GM12864 (cell line): ENCODE data around the gene LRBA.

Source experiments
- DNase-seq: peaks from one replicate; pipeline ENCODE4 v3.0.0-alpha.2; 2011; ENCODE audit warnings: low read depth
- H3K4me3 ChIP-seq: 2 replicates; pipeline ENCODE4 v1.5.1; 2011; ENCODE audit warnings: mild to moderate bottlenecking, low read depth, low read length, control low read depth
- CTCF ChIP-seq: IDR thresholded peaks from 2 replicates; pipeline ENCODE4 v1.5.1; 2011; ENCODE audit warnings: low read depth, mild to moderate bottlenecking, moderate library complexity, low read length, control low read depth, inconsistent platforms; ENCODE audit errors: missing control alignments

The LRBA gene

GRCh38 chr4:150782921-150783320, 232.2 kb downstream of the LRBA start:
- TF ChIP-seq CTCF, result no peak
- no peak overlapping the region for H3K4me3 ChIP-seq
- no peak for DNase-seq

- no peak for TF ChIP-seq CTCF
- no peak overlapping the region for H3K4me3 ChIP-seq
- DNase-seq, result no peak
These were observed 232.8 kb downstream of the LRBA start for GRCh38 chr4:150782311-150782710.

GRCh38 chr4:150781191-150781590, 233.9 kb downstream of the LRBA start:
- no peak for TF ChIP-seq CTCF
- DNase-seq, result no peak
- no peak overlapping the region for H3K4me3 ChIP-seq

GRCh38 chr4:150779707-150780106, 235.4 kb downstream of the LRBA start:
- TF ChIP-seq CTCF, result no peak
- H3K4me3 ChIP-seq, result no peak overlapping the region
- no peak for DNase-seq

- H3K4me3 ChIP-seq, result no peak overlapping the region
- DNase-seq, result no peak
- TF ChIP-seq CTCF, result no peak
These were observed 241.2 kb downstream of the LRBA start for GRCh38 chr4:150773729-150774449.

GRCh38 chr4:150773032-150773431, 242.1 kb downstream of the LRBA start:
- no peak for TF ChIP-seq CTCF
- H3K4me3 ChIP-seq, result no peak overlapping the region
- DNase-seq, result no peak

- DNase-seq, result no peak
- H3K4me3 ChIP-seq, result no peak overlapping the region
- no peak for TF ChIP-seq CTCF
These were observed 243.7 kb downstream of the LRBA start for GRCh38 chr4:150771382-150771781.
